ENCODE measurements around the gene NEUROG1. TPM values are rescaled to one million over a fixed set of nuclear protein-coding genes. Genes with fewer than 3 reads are reported as not detected.
A peak's percentile ranks its signal among the peaks of the same experiment; 100 is the strongest.

NEUROG1 gene
- total RNA-seq, 1 donor from 2014 or later, result 3.7 TPM

- Mint-ChIP-seq H3K4me3 (no peak overlapping the region), H3K27ac (no peak overlapping the region), H3K36me3 (no peaks in the 10 kb centered on the region), H3K27me3 (peaks cover 67% of the 10 kb centered on the region), H3K9me3 (no peaks in the 10 kb centered on the region), H3K4me1 (ENCODE audit: unreplicated experiment) (peaks cover 29% of the 10 kb centered on the region)
- no peak for DNase-seq (ENCODE audit: extremely low spot score, unreplicated experiment)
- no peak for TF ChIP-seq CTCF (conservative IDR thresholded peaks at IDR 0.05)
Observed at GRCh38 chr5:135561266-135561665, 25.5 kb upstream of the NEUROG1 start.

- Mint-ChIP-seq H3K36me3 (no peaks in the 10 kb centered on the region), H3K9me3 (no peaks in the 10 kb centered on the region), H3K4me3 (no peak overlapping the region), H3K27ac (no peak overlapping the region), H3K4me1 (ENCODE audit: unreplicated experiment) (peaks cover 26% of the 10 kb centered on the region), H3K27me3 (peaks cover 68% of the 10 kb centered on the region)
- peak; percentile 94 for TF ChIP-seq CTCF (conservative IDR thresholded peaks at IDR 0.05)
- peak; percentile 88 for DNase-seq (ENCODE audit: extremely low spot score, unreplicated experiment)
Observed at GRCh38 chr5:135560858-135561257, 25.1 kb upstream of the NEUROG1 start.

GRCh38 chr5:135559354-135559753, 23.6 kb upstream of the NEUROG1 start:
- Mint-ChIP-seq H3K4me3 (no peak overlapping the region), H3K27me3 (peaks cover 59% of the 10 kb centered on the region)
- no peak for DNase-seq (ENCODE audit: extremely low spot score, unreplicated experiment)

GRCh38 chr5:135557076-135557838, 21.5 kb upstream of the NEUROG1 start:
- peaks cover 65% of the 10 kb centered on the region for H3K27me3 Mint-ChIP-seq

More at GRCh38 chr5:135559354-135559753, 23.6 kb upstream of the NEUROG1 start:
- Mint-ChIP-seq H3K9me3 (no peaks in the 10 kb centered on the region), H3K36me3 (no peaks in the 10 kb centered on the region), H3K4me1 (ENCODE audit: unreplicated experiment) (peaks cover 19% of the 10 kb centered on the region), H3K27ac (no peak overlapping the region)
- no peak for TF ChIP-seq CTCF (conservative IDR thresholded peaks at IDR 0.05)

GRCh38 chr5:135556620-135557019, 20.9 kb upstream of the NEUROG1 start:
- Mint-ChIP-seq H3K4me1 (ENCODE audit: unreplicated experiment) (peaks cover 13% of the 10 kb centered on the region), H3K27me3 (peaks cover 64% of the 10 kb centered on the region), H3K27ac (no peak overlapping the region), H3K36me3 (no peaks in the 10 kb centered on the region), H3K9me3 (no peaks in the 10 kb centered on the region), H3K4me3 (no peak overlapping the region)
- DNase-seq (ENCODE audit: extremely low spot score, unreplicated experiment), result no peak
- TF ChIP-seq CTCF (conservative IDR thresholded peaks at IDR 0.05), result no peak

More at GRCh38 chr5:135557076-135557838, 21.5 kb upstream of the NEUROG1 start:
- no peaks in the 10 kb centered on the region for H3K36me3 Mint-ChIP-seq
- no peak for TF ChIP-seq CTCF (conservative IDR thresholded peaks at IDR 0.05)
- peaks cover 15% of the 10 kb centered on the region for H3K4me1 Mint-ChIP-seq (ENCODE audit: unreplicated experiment)
- no peaks in the 10 kb centered on the region for H3K9me3 Mint-ChIP-seq
- no peak overlapping the region for H3K27ac Mint-ChIP-seq
- no peak for DNase-seq (ENCODE audit: extremely low spot score, unreplicated experiment)
- H3K4me3 Mint-ChIP-seq, result no peak overlapping the region
